ENCODE data around the gene OTULINL.

Gene OTULINL

DNA sequence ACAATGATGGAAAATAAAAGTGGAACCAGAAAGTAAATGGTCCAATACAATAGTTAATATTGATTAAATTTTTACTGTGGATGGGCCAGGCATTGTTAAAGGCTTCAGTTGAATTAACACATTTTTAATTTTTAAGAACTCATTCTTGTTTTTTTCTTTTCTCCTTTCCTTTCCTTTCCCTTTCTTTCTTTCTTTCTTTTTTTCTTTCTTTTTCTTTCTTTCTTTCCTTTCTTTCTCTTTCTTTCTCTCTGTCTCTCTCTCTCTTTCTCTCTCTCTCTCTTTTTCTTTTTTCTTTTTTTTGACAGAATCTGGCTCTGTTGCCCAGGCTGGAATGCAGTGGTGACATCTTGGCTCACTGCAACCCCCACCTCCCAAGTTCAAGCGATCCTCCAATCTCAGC lies 13.3 kb upstream of the OTULINL start:
- no peak for DNase-seq (ENCODE audit: low read depth)
- TF ChIP-seq, protein P1, sequence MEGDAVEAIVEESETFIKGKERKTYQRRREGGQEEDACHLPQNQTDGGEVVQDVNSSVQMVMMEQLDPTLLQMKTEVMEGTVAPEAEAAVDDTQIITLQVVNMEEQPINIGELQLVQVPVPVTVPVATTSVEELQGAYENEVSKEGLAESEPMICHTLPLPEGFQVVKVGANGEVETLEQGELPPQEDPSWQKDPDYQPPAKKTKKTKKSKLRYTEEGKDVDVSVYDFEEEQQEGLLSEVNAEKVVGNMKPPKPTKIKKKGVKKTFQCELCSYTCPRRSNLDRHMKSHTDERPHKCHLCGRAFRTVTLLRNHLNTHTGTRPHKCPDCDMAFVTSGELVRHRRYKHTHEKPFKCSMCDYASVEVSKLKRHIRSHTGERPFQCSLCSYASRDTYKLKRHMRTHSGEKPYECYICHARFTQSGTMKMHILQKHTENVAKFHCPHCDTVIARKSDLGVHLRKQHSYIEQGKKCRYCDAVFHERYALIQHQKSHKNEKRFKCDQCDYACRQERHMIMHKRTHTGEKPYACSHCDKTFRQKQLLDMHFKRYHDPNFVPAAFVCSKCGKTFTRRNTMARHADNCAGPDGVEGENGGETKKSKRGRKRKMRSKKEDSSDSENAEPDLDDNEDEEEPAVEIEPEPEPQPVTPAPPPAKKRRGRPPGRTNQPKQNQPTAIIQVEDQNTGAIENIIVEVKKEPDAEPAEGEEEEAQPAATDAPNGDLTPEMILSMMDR (IDR thresholded peaks at IDR 0.05; ENCODE audit: low read depth, low read length, missing control alignments), result no peak
- no peak overlapping the region for H3K4me3 ChIP-seq (ENCODE audit: low read depth, low read length)

DNA sequence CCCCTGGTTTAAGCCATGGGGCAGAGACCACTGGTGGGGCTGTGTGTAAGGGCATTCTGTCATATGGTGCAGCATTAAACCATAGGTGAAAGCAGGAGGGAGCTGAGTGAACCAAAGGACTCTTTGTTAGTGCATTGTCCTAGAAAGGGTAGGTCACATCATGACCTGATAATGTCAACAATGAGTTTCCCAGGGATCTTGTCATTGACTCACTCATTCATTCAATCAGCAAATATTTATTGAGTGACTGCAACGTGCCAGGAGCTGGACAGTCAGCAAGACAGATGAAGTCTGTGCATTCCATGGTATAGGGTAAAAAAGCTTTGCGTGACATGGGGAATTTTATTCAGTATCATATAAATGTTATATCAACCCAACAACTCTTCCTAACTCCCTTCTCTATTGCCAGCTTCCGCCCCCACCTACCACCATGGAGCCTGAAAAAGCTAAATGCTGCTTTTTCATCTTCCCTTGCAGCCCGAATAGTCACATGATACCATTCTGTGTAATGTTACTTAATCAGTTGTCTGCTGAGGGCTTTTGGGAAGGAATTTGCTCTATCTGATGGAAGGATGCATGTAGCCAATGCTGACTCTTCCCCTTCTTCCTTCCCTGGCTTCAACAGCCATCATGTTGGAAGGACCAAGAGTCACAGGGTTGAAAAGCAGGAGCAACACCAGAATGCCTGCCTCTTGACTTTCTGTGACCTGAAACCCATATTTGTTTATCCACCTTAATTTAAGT lies 11.5 kb upstream of the OTULINL start:
- DNase-seq (ENCODE audit: low read depth), result no peak
- TF ChIP-seq, protein P1 (IDR thresholded peaks at IDR 0.05; ENCODE audit: low read depth, low read length, missing control alignments), result no peak
- no peak overlapping the region for H3K4me3 ChIP-seq (ENCODE audit: low read depth, low read length)

DNA sequence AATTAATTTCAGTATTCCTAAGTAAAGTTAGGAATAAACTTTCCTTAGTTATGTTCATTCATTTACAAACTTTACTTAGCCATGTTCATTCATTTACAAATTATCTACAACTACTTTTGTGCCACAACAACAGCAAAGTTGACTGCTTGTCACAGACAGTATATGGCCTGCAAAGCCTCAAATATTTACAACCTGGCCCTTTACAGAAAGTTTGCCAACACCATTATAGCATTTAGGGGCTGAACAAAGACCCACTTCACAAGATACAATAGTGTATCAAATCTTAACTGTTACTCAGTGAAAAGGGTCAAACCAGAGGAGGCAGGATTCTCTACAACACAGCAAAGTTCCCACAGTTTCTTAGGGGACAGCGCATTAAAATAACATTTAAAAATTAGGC lies 9.7 kb upstream of the OTULINL start:
- no peak for DNase-seq (ENCODE audit: low read depth)
- no peak overlapping the region for H3K4me3 ChIP-seq (ENCODE audit: low read depth, low read length)
- TF ChIP-seq, protein P1 (IDR thresholded peaks at IDR 0.05; ENCODE audit: low read depth, low read length, missing control alignments), result no peak

DNA sequence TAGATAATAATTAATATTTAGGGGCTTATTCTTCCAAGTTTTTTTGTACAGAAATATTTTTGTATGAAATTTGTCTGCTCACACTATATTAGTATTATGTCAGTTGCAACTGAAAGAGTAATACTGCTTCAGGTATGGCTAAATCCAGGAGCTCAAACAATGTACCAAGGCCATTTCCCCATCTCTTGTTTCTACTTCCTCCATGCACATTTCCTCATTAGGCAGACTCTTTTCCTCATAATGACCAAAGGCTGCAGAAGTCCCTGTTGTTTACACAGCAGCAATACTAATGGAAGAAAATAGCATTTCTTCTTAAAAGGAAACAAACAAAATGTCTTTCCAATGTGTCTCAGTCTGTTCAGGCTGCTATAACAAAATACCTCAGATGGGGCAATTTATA lies 9.2 kb upstream of the OTULINL start:
- no peak overlapping the region for H3K4me3 ChIP-seq (ENCODE audit: low read depth, low read length)
- TF ChIP-seq, protein P1 (IDR thresholded peaks at IDR 0.05; ENCODE audit: low read depth, low read length, missing control alignments), result no peak
- DNase-seq (ENCODE audit: low read depth), result no peak

DNA sequence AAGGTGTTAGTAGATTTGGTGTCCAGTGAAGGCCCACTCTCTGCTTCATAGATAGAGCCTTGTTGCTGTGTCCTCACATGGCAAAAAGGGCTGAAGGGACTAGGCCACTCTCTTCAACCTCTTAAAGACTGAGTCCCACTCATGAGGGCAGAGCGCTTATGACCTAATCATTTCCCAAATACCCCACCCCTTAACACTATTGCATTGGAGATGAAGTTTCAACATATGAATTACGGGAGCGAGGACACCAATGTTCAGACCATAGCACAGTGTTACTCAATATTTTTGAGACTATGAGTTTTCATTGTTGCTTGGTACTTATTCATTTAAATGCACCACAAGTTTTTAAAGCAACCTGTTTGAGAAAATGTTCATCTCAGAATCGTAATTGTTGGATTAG lies 8.8 kb upstream of the OTULINL start:
- TF ChIP-seq, protein P1 (IDR thresholded peaks at IDR 0.05; ENCODE audit: low read depth, low read length, missing control alignments), result no peak
- no peak for DNase-seq (ENCODE audit: low read depth)
- no peak overlapping the region for H3K4me3 ChIP-seq (ENCODE audit: low read depth, low read length)

DNA sequence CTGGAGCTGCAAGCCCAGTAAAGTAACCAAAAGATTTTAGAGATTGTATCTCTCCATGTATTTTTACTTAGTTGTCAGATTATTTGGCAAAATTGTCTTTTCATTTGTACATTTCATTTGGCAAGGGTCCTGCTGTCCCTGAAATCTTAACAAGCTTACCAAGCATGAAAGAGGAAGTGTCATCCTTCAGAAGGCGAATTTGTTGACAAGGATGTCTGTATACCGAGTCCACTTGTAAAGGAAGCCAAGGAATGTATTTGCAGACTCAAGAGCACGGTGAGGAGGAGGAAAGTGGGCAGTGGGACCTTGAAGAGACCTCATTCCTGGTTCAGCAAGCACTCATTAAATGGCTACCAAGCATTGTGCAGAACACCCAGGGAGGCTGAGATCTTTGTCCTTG lies 7.5 kb upstream of the OTULINL start:
- DNase-seq (ENCODE audit: low read depth), result no peak
- H3K4me3 ChIP-seq (ENCODE audit: low read depth, low read length), result no peak overlapping the region
- TF ChIP-seq, protein P1 (IDR thresholded peaks at IDR 0.05; ENCODE audit: low read depth, low read length, missing control alignments), result no peak

DNA sequence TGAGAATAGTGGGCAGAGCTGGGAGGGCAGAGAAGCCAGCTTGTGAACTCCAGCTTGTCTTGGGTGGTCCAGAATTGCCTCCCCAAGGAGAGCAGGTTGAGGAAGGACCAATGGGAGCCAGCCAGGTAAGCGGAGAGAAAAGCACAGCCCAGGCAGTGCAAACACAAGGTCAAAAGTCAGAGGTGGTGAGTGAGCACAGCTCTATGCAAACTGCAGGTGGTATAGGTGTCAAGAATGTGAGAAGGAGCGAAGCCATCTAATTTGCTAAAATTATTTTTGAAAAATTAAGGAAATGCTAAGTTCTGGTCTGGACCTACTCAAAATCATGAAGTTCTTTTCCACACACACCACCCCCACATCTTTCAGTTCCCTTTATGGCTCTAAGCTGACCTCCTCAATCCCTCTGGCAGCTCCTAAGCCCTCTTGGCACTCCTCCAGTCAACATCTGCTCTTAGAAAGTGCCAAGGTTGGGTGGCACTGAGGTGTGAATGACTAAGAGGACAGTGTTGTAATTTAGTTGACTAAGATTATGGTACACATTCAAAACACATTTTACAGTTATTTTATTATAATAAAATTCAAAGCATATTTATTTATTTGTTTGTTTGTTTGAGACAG lies 6.6 kb upstream of the OTULINL start:
- TF ChIP-seq, protein P1 (IDR thresholded peaks at IDR 0.05; ENCODE audit: low read depth, low read length, missing control alignments), result no peak
- no peak for DNase-seq (ENCODE audit: low read depth)
- H3K4me3 ChIP-seq (ENCODE audit: low read depth, low read length), result no peak overlapping the region

All from GM12864 (cell line).